K562 (cell line): Measurements from ENCODE around the gene SAMD11. TPM values are rescaled to one million over a fixed set of nuclear protein-coding genes. Genes with fewer than 3 reads are reported as not detected.

Experiments used
- ATF6 ChIP-seq: sonication (generic); formaldehyde crosslinking; IDR thresholded peaks from 2 replicates; pipeline ENCODE4 v1.4.0; 2020; ENCODE audit warnings: mild to moderate bottlenecking, missing genetic modification reagents
- ATF7 ChIP-seq: fragments of 450-650 bp; IDR thresholded peaks from 2 replicates; pipeline ENCODE4 v1.7.1; 2014; ENCODE audit warnings: mild to moderate bottlenecking, moderate library complexity
- CEBPG ChIP-seq, 3 experiments: fragments of 200-800 bp in 1 of 3; sonication (Bioruptor generic) in 1 of 3; sonication (generic) in 1 of 3; formaldehyde crosslinking in 1 of 3; IDR thresholded peaks in 2 of 3; conservative IDR thresholded peaks in 1 of 3; 2 replicates each; pipeline versions ENCODE4 v1.6.1 to v1.8.0; 2016 to 2022; ENCODE audit warnings: missing compliant biosample characterization in 2 of 3, missing genetic modification characterization in 2 of 3, mild to moderate bottlenecking in 1 of 3, missing genetic modification reagents in 1 of 3
- CGGBP1 ChIP-seq: fragments of 250-450 bp; sonication (Bioruptor Pico); IDR thresholded peaks from 2 replicates; pipeline ENCODE4 v1.9.0; 2021; ENCODE audit warnings: mild to moderate bottlenecking
- CLOCK ChIP-seq: fragments of 250-450 bp; sonication (Bioruptor Pico); IDR thresholded peaks from 2 replicates; pipeline ENCODE4 v1.4.0; 2020; ENCODE audit warnings: mild to moderate bottlenecking, moderate library complexity, borderline replicate concordance
- CREM ChIP-seq: IDR thresholded peaks from 2 replicates; pipeline ENCODE4 v1.6.1; 2014; ENCODE audit warnings: antibody characterized with exemption, low read depth
- CXXC5 ChIP-seq: fragments of 250-450 bp; sonication (Bioruptor Pico); IDR thresholded peaks from 2 replicates; pipeline ENCODE4 v1.8.0; 2022; ENCODE audit warnings: inconsistent platforms, mild to moderate bottlenecking, moderate library complexity
- E2F1 ChIP-seq: sonication (generic); formaldehyde crosslinking; IDR thresholded peaks from 2 replicates; pipeline ENCODE4 v1.8.1; 2023; ENCODE audit warnings: mild to moderate bottlenecking, missing genetic modification reagents, moderate library complexity
- ERF ChIP-seq: fragments of 450-650 bp; formaldehyde crosslinking; IDR thresholded peaks from 2 replicates; pipeline ENCODE4 v1.4.0; 2020; ENCODE audit warnings: mild to moderate bottlenecking, mixed read lengths
- ETV1 ChIP-seq: fragments of 450-650 bp; conservative IDR thresholded peaks from 2 replicates; pipeline ENCODE4 v1.6.1; 2016; ENCODE audit warnings: missing genetic modification characterization, control low read depth, low read depth, missing compliant biosample characterization
- HCFC1 ChIP-seq: IDR thresholded peaks from 2 replicates; pipeline ENCODE4 v1.6.1; 2012; ENCODE audit warnings: low read depth, low read length, improper control_type of control experiment
- HNRNPL ChIP-seq: fragments of 200-400 bp; formaldehyde crosslinking; IDR thresholded peaks from 2 replicates; pipeline ENCODE4 v1.6.1; 2017; ENCODE audit warnings: low read depth, mild to moderate bottlenecking, low read length
- MAZ ChIP-seq, 2 experiments: fragments of 450-650 bp in 1 of 2; sonication (generic) in 1 of 2; formaldehyde crosslinking; IDR thresholded peaks in 1 of 2; conservative IDR thresholded peaks in 1 of 2; 2 replicates each; pipeline versions ENCODE4 v1.4.0 to v1.5.0; 2020; ENCODE audit warnings: mild to moderate bottlenecking in 1 of 2, missing genetic modification reagents in 1 of 2
- PHF20 ChIP-seq: fragments of 450-650 bp; IDR thresholded peaks from 2 replicates; pipeline ENCODE4 v1.6.1; 2018; ENCODE audit not compliant: partially characterized antibody
- POLR2G ChIP-seq: fragments of 200-400 bp; formaldehyde crosslinking; IDR thresholded peaks from 2 replicates; pipeline ENCODE4 v1.6.1; 2017; ENCODE audit warnings: low read depth, mild to moderate bottlenecking, antibody characterized with exemption, low read length, moderate library complexity
- RB1 ChIP-seq: fragments of 450-650 bp; IDR thresholded peaks from 2 replicates; pipeline ENCODE4 v1.6.1; 2017; ENCODE audit warnings: low read depth, mild to moderate bottlenecking
- SMAD4 ChIP-seq: fragments of 250-450 bp; sonication (Bioruptor Pico); conservative IDR thresholded peaks from 2 replicates; pipeline ENCODE4 v1.8.0; 2021; ENCODE audit warnings: inconsistent platforms, mild to moderate bottlenecking, moderate library complexity
- TAF1 ChIP-seq: IDR thresholded peaks from 2 replicates; pipeline ENCODE4 v1.6.1; 2011; ENCODE audit warnings: mild to moderate bottlenecking, low read length, moderate library complexity; ENCODE audit not compliant: insufficient read depth, control insufficient read depth, severe bottlenecking; ENCODE audit errors: extremely low read depth
- TBL1XR1 ChIP-seq, 2 experiments: IDR thresholded peaks; 2 replicates each; pipeline ENCODE4 v1.6.1; 2012; ENCODE audit warnings: improper control_type of control experiment in 2 of 2, low read length in 2 of 2, mild to moderate bottlenecking in 1 of 2
- ZFP36 ChIP-seq: fragments of 150-350 bp; IDR thresholded peaks from 2 replicates; pipeline ENCODE4 v1.6.1; 2018; ENCODE audit warnings: low read length, low read depth; ENCODE audit not compliant: partially characterized antibody
- polyA plus RNA-seq, 8 experiments: library from polyadenylated mRNA; depleted of rRNA in 4 of 8; stranded (reverse) in 5 of 8; unstranded in 3 of 8; fragments of >200 nt; fragmentation: Nextera tagmentation in 2 of 8; fragmentation: Illumina TruSeq in 1 of 8; extraction: Ambion mirVana in 2 of 8; extraction: Trizol in 1 of 8; gene quantifications; 2 replicates each; pipeline versions ENCODE4 v1.2.1 to v1.2.3, GENCODE V29; 2011 to 2014; ENCODE audit warnings: inconsistent platforms in 1 of 8, missing spikeins in 1 of 8
- total RNA-seq, 7 experiments: library from RNA; depleted of rRNA in 6 of 7; stranded (reverse); fragments of >200 nt in 6 of 7; fragmentation: Illumina TruSeq in 2 of 7; extraction: Trizol in 2 of 7; gene quantifications; 2 replicates each; pipeline versions ENCODE4 v1.2.1 to v1.2.3, GENCODE V29; 2011 to 2021; ENCODE audit warnings: low replicate concordance in 1 of 7

SAMD11 gene
- total and polyA plus RNA-seq, 9 of the 15 experiments (the other 6 are each of a cell fraction or from before 2014, with no cell fraction given): 0.07 to 0.82 (median 0.11) TPM; not detected in 2

- TF ChIP-seq CLOCK (CRISPR knock-in tag) (0 out of 2 replicates have a peak, but pooled peaks have one; percentile 23), ERF (CRISPR knock-in tag) (peak; percentile 74; the same call in 1 of the 2 replicates), CGGBP1 (CRISPR knock-in tag) (no peak), ZFP36 (peak; percentile 88), HCFC1 (peak; percentile 75), PHF20 (peak; percentile 88), TBL1XR1 (IDR thresholded peaks at IDR 0.05; ENCODE audit: low read length in 2 of 2) (no peak), CREM (peak; percentile 82), E2F1 (CRISPR knock-in tag) (peak; percentile 76; the same call in 1 of the 2 replicates), CXXC5 (CRISPR knock-in tag) (peak; percentile 77), RB1 (no peak), POLR2G (peak; percentile 88), ATF6 (CRISPR knock-in tag) (0 out of 2 replicates have a peak, but pooled peaks have one; percentile 64), HNRNPL (0 out of 2 replicates have a peak, but pooled peaks have one; percentile 27), ATF7 (peak; percentile 44), MAZ (CRISPR knock-in tag; conservative IDR thresholded peaks at IDR 0.05 in 1 of 2, IDR thresholded peaks at IDR 0.05 in 1 of 2) (peak; percentile 71 to 87), ETV1 (tag) (peak; percentile 71), TAF1 (peak; percentile 80), SMAD4 (CRISPR knock-in tag) (0 out of 2 replicates have a peak, but pooled peaks have one; percentile 39), CEBPG (CRISPR knock-in tag; IDR thresholded peaks at IDR 0.05) (0 out of 2 replicates have a peak, but pooled peaks have one; percentile 38), CEBPG (tag; conservative IDR thresholded peaks at IDR 0.05 in 1 of 2, IDR thresholded peaks at IDR 0.05 in 1 of 2) (no peak)
These were observed 35.4 kb downstream of the SAMD11 start, which contains the start of gene NOC2L (continued) for GRCh38 chr1:958823-959730.
